Stomach (tissue), 4 donors: ENCODE results near the gene EZH2.

Experiments
- CTCF ChIP-seq, 7 experiments: fragments of 450-650 bp in 4 of 7; fragments of 200-600 bp in 3 of 7; sonication (generic) in 3 of 7; IDR thresholded peaks; one replicate each; pipeline ENCODE4 v1.5.1; 2016 to 2019; ENCODE audit warnings: antibody characterized with exemption in 7 of 7, control low read depth in 2 of 7, mild to moderate bottlenecking in 1 of 7
- EP300 ChIP-seq: sonication (generic); formaldehyde crosslinking; IDR thresholded peaks from one replicate; pipeline ENCODE4 v1.6.1; 2017; ENCODE audit warnings: antibody characterized with exemption

DNA sequence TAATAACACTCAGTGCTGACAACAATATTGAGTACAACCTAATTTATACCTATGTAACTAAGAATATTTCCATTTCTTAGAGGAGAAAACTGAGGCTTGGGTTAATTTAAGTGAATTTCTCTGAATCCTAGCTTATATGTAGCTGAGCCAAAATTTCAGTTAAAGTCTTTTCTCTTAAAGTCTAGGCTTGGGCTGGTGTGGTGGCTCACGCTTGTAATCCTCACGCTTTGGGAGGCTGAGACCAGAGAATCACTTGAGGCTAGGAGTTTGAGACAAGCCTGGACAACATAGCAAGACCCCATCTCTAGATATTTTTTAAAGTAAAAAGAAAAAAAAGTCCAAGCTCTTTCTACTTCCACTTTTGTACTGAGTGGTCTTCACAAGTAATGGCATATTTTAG is 93.2 kb downstream of the EZH2 start:
- TF ChIP-seq CTCF (IDR thresholded peaks at IDR 0.05): no peak
- no peak for TF ChIP-seq EP300
